ENCODE results near the gene METAP1D.

- TF ChIP-seq CTCF (IDR thresholded peaks at IDR 0.05) (no peak), MAX (CRISPR knock-in tag; IDR thresholded peaks at IDR 0.05) (no peak), AR (CRISPR knock-in tag; IDR thresholded peaks at IDR 0.05) (no peak), ATF6 (CRISPR knock-in tag; IDR thresholded peaks at IDR 0.05) (no peak), CREM (CRISPR knock-in tag; IDR thresholded peaks at IDR 0.05) (no peak)
Observed at GRCh38 chr2:172081221-172082022, 81.7 kb downstream of the METAP1D start.

All from WTC11 (cell line).